H9 (cell line): ENCODE data around the gene NDUFA11. TPM values are rescaled to one million over a fixed set of nuclear protein-coding genes. Genes with fewer than 3 reads are reported as not detected.
"Not testable (repeated sequence)": the region's sequence is repeated elsewhere in the genome, so short reads cannot be mapped to it uniquely, and the experiment has no call there.

ENCODE experiments used
- DNase-seq: peaks from one replicate; pipeline ENCODE4 v3.0.0-alpha.2; 2017
- H2AFZ ChIP-seq: one replicate; pipeline ENCODE4 v1.6.1; 2013; ENCODE audit warnings: mild to moderate bottlenecking, low read length, control low read depth, moderate library complexity
- H2AK5ac ChIP-seq: 2 replicates; pipeline ENCODE4 v1.6.1; 2013; ENCODE audit warnings: low read length, control low read depth, mixed read lengths; ENCODE audit not compliant: insufficient read length
- H2BK120ac ChIP-seq: one replicate; pipeline ENCODE4 v1.6.1; 2013; ENCODE audit warnings: low read depth, mild to moderate bottlenecking, low read length, control low read depth, inconsistent platforms; ENCODE audit not compliant: poor library complexity, severe bottlenecking
- H2BK12ac ChIP-seq: 2 replicates; pipeline ENCODE4 v1.6.1; 2013; ENCODE audit warnings: low read length, control low read depth, mixed read lengths, low read depth; ENCODE audit not compliant: insufficient read length
- H2BK15ac ChIP-seq: 2 replicates; pipeline ENCODE4 v1.6.1; 2013; ENCODE audit warnings: low read depth, low read length, control low read depth
- H2BK20ac ChIP-seq: one replicate; pipeline ENCODE4 v1.6.1; 2013; ENCODE audit warnings: low read depth, mild to moderate bottlenecking, low read length, control low read depth, inconsistent platforms; ENCODE audit not compliant: poor library complexity, severe bottlenecking
- H2BK5ac ChIP-seq: 2 replicates; pipeline ENCODE4 v1.6.1; 2013; ENCODE audit warnings: low read length, control low read depth, mixed read lengths; ENCODE audit not compliant: insufficient read length
- H3K14ac ChIP-seq: 2 replicates; pipeline ENCODE4 v1.6.1; 2013; ENCODE audit warnings: low read length, control low read depth; ENCODE audit not compliant: insufficient read depth
- H3K18ac ChIP-seq: 2 replicates; pipeline ENCODE4 v1.6.1; 2013; ENCODE audit warnings: low read depth, mild to moderate bottlenecking, mixed read lengths, low read length, control low read depth; ENCODE audit not compliant: insufficient read length
- H3K23ac ChIP-seq: 2 replicates; pipeline ENCODE4 v1.6.1; 2013; ENCODE audit warnings: low read length, control low read depth, mixed read lengths, low read depth; ENCODE audit not compliant: insufficient read length
- H3K23me2 ChIP-seq: 2 replicates; pipeline ENCODE4 v1.6.1; 2013; ENCODE audit warnings: low read depth, mild to moderate bottlenecking, mixed read lengths, low read length, control low read depth; ENCODE audit not compliant: insufficient read length, poor library complexity, severe bottlenecking
- H3K27ac ChIP-seq: 2 replicates; pipeline ENCODE4 v1.5.1; 2013; ENCODE audit warnings: low read length, control low read depth, mixed read lengths, low read depth; ENCODE audit not compliant: insufficient read length
- H3K27me3 ChIP-seq: 2 replicates; pipeline ENCODE4 v1.6.1; 2013; ENCODE audit warnings: low read length, control low read depth, inconsistent platforms; ENCODE audit not compliant: insufficient read depth
- H3K4ac ChIP-seq: 2 replicates; pipeline ENCODE4 v1.6.1; 2013; ENCODE audit warnings: low read depth, mild to moderate bottlenecking, control low read depth, inconsistent platforms, low read length, moderate library complexity
- H3K4me1 ChIP-seq: 2 replicates; pipeline ENCODE4 v1.6.1; 2013; ENCODE audit warnings: low read length, control low read depth, inconsistent platforms; ENCODE audit not compliant: insufficient read depth
- H3K4me2 ChIP-seq: 2 replicates; pipeline ENCODE4 v1.6.1; 2013; ENCODE audit warnings: low read length, control low read depth, mixed read lengths; ENCODE audit not compliant: insufficient read length, insufficient read depth
- H3K56ac ChIP-seq: 2 replicates; pipeline ENCODE4 v1.6.1; 2013; ENCODE audit warnings: low read depth, mild to moderate bottlenecking, mixed read lengths, low read length, control low read depth; ENCODE audit not compliant: insufficient read length
- H3K79me1 ChIP-seq: 2 replicates; pipeline ENCODE4 v1.6.1; 2013; ENCODE audit warnings: low read depth, mild to moderate bottlenecking, moderate library complexity, low read length, control low read depth, inconsistent platforms; ENCODE audit not compliant: insufficient read depth, poor library complexity, severe bottlenecking
- H3K79me2 ChIP-seq: 2 replicates; pipeline ENCODE4 v1.6.1; 2013; ENCODE audit warnings: low read length, control low read depth, inconsistent platforms; ENCODE audit not compliant: insufficient read depth
- H3K9ac ChIP-seq: 2 replicates; pipeline ENCODE4 v1.6.1; 2013; ENCODE audit warnings: low read length, control low read depth, mixed read lengths; ENCODE audit not compliant: insufficient read length; ENCODE audit errors: extremely low read depth
- H3K9me3 ChIP-seq: one replicate; pipeline ENCODE4 v1.6.1; 2013; ENCODE audit warnings: low read depth, low read length, inconsistent platforms; ENCODE audit not compliant: control insufficient read depth
- H3T11ph ChIP-seq: one replicate; pipeline ENCODE4 v1.6.1; 2013; ENCODE audit warnings: mild to moderate bottlenecking, low read length, control low read depth, inconsistent platforms
- H4K20me1 ChIP-seq: one replicate; pipeline ENCODE4 v1.6.1; 2013; ENCODE audit not compliant: control insufficient read depth, insufficient read length, insufficient read depth
- H4K5ac ChIP-seq: 2 replicates; pipeline ENCODE4 v1.6.1; 2013; ENCODE audit warnings: low read depth, mild to moderate bottlenecking, mixed read lengths, low read length, control low read depth; ENCODE audit not compliant: insufficient read length
- H4K8ac ChIP-seq: replicated peaks from 2 replicates; pipeline ENCODE4 v1.6.1; 2013; ENCODE audit warnings: low read length, control low read depth, mixed read lengths, low read depth; ENCODE audit not compliant: insufficient read length
- H4K91ac ChIP-seq: 2 replicates; pipeline ENCODE4 v1.6.1; 2013; ENCODE audit warnings: low read depth, mild to moderate bottlenecking, moderate library complexity, mixed read lengths, low read length, control low read depth; ENCODE audit not compliant: insufficient read length
- H3K27ac Mint-ChIP-seq, 3 experiments: 2 replicates in 2 of 3; 3 replicates in 1 of 3; pipeline ENCODE4 v1.8.0; 2020 to 2021; ENCODE audit warnings: mixed read lengths in 3 of 3, mild to moderate bottlenecking in 1 of 3, moderate library complexity in 1 of 3
- H3K27me3 Mint-ChIP-seq: 2 replicates; pipeline ENCODE4 v1.8.0; 2021; ENCODE audit warnings: low read depth, mild to moderate bottlenecking, moderate library complexity, mixed read lengths
- H3K36me3 Mint-ChIP-seq, 3 experiments: 2 replicates in 2 of 3; 3 replicates in 1 of 3; pipeline ENCODE4 v1.8.0; 2020 to 2021; ENCODE audit warnings: low read depth in 3 of 3, mixed read lengths in 3 of 3; ENCODE audit not compliant: insufficient read depth in 1 of 3
- H3K4me1 Mint-ChIP-seq, 2 experiments: 2 replicates each; pipeline ENCODE4 v1.8.0; 2020; ENCODE audit warnings: mixed read lengths in 2 of 2
- H3K4me3 Mint-ChIP-seq, 2 experiments: 2 replicates in 1 of 2; 3 replicates in 1 of 2; pipeline ENCODE4 v1.8.0; 2020 to 2021; ENCODE audit warnings: mild to moderate bottlenecking in 2 of 2, mixed read lengths in 2 of 2, moderate library complexity in 1 of 2
- H3K9me3 Mint-ChIP-seq, 2 experiments: 2 replicates in 1 of 2; 3 replicates in 1 of 2; pipeline ENCODE4 v1.8.0; 2020; ENCODE audit warnings: mild to moderate bottlenecking in 2 of 2, mixed read lengths in 2 of 2, moderate library complexity in 1 of 2
- WGBS: extraction: QIAGEN DNeasy Blood & Tissue Kit; methylation state at CpG from one replicate; pipeline ENCODE4 v1.1.7; 2013; ENCODE audit warnings: missing lambda C conversion rate, low lambda C conversion rate, mixed read lengths; ENCODE audit not compliant: insufficient read length; ENCODE audit errors: extremely low coverage; 5-methylcytosine and 5-hydroxymethylcytosine counted together
- total RNA-seq: library from RNA; stranded (reverse); gene quantifications from 2 replicates; pipeline ENCODE4 v1.2.1, GENCODE V29; 2021

Gene NDUFA11
- total RNA-seq, 1 experiment from 2014 or later, result 282 TPM

GRCh38 chr19:5883157-5883873 lies 20.3 kb downstream of the NDUFA11 start:
- H3K27ac ChIP-seq, result not testable (repeated sequence)

More at GRCh38 chr19:5883157-5883873, 20.3 kb downstream of the NDUFA11 start:
- H2BK20ac ChIP-seq, H3T11ph ChIP-seq, H4K5ac ChIP-seq, H3K9me3 Mint-ChIP-seq, H2AK5ac ChIP-seq, DNase-seq, H3K4me1 ChIP-seq, H3K23ac ChIP-seq, H3K18ac ChIP-seq, H3K27me3 ChIP-seq, H3K4me3 Mint-ChIP-seq, H4K8ac ChIP-seq, H4K91ac ChIP-seq, H3K79me2 ChIP-seq, H2BK12ac ChIP-seq, H3K27ac Mint-ChIP-seq, H2BK15ac ChIP-seq, H3K9ac ChIP-seq, H3K4ac ChIP-seq, H3K14ac ChIP-seq, H3K36me3 Mint-ChIP-seq, H3K23me2 ChIP-seq, H2AFZ ChIP-seq, H3K56ac ChIP-seq, H3K4me2 ChIP-seq, H4K20me1 ChIP-seq, H3K9me3 ChIP-seq, H3K79me1 ChIP-seq, H2BK5ac ChIP-seq, H2BK120ac ChIP-seq: not testable (repeated sequence)
- Mint-ChIP-seq H3K27me3 (peaks cover 34% of the 10 kb centered on the region), H3K4me1 (peaks cover 13 to 23% of the 10 kb centered on the region in 2 experiments)
- no CpG with 5 or more reads among the region's 13 CpGs for WGBS
